HUDEP-2 (cell line): ENCODE results near the gene PRKG1.

Experiments used
- DNase-seq, 76 experiments: peaks; one replicate each; lab custom pipeline; 2025; ENCODE audit not compliant: unreplicated experiment in 76 of 76; lab: John Stamatoyannopoulos, UW

PRKG1 gene

GRCh38 chr10:52063159-52063558 is 988.9 kb downstream of the PRKG1 start:
- no peak for DNase-seq

- no peak for DNase-seq
Observed at GRCh38 chr10:52064084-52064845, 990.0 kb downstream of the PRKG1 start.

- DNase-seq = no peak
Observed at GRCh38 chr10:52066383-52066782, 992.1 kb downstream of the PRKG1 start.

GRCh38 chr10:52068485-52068884 is 994.2 kb downstream of the PRKG1 start:
- DNase-seq = no peak

GRCh38 chr10:52071814-52072213 is 997.5 kb downstream of the PRKG1 start:
- DNase-seq = no peak

GRCh38 chr10:52074505-52075026 is 1000.3 kb downstream of the PRKG1 start:
- DNase-seq = no peak

GRCh38 chr10:52077814-52078213 is 1003.5 kb downstream of the PRKG1 start:
- DNase-seq = no peak

- DNase-seq = no peak
Observed at GRCh38 chr10:52078397-52078937, 1004.2 kb downstream of the PRKG1 start.

GRCh38 chr10:52082307-52082706 is 1008.0 kb downstream of the PRKG1 start:
- DNase-seq = no peak

- no peak for DNase-seq
Observed at GRCh38 chr10:52083422-52083821, 1009.1 kb downstream of the PRKG1 start.

GRCh38 chr10:52092390-52092789 is 1018.1 kb downstream of the PRKG1 start:
- DNase-seq = no peak

GRCh38 chr10:52098130-52098529 is 1023.8 kb downstream of the PRKG1 start:
- no peak for DNase-seq

GRCh38 chr10:52099026-52099600 is 1024.8 kb downstream of the PRKG1 start:
- no peak for DNase-seq

GRCh38 chr10:52100011-52100547 is 1025.8 kb downstream of the PRKG1 start:
- no peak for DNase-seq

GRCh38 chr10:52105301-52105700 is 1031.0 kb downstream of the PRKG1 start:
- no peak for DNase-seq

GRCh38 chr10:52106011-52106410 is 1031.7 kb downstream of the PRKG1 start:
- no peak for DNase-seq

- DNase-seq = no peak
Observed at GRCh38 chr10:52106899-52107298, 1032.6 kb downstream of the PRKG1 start.

GRCh38 chr10:52108236-52108635 is 1033.9 kb downstream of the PRKG1 start:
- DNase-seq = no peak

GRCh38 chr10:52110576-52110975 is 1036.3 kb downstream of the PRKG1 start:
- no peak for DNase-seq

GRCh38 chr10:52111101-52111891 is 1037.0 kb downstream of the PRKG1 start:
- DNase-seq = no peak

GRCh38 chr10:52115823-52116222 is 1041.5 kb downstream of the PRKG1 start:
- no peak for DNase-seq
